ENCODE measurements around the gene MCF2L2. TPM values are rescaled to one million over a fixed set of nuclear protein-coding genes. Genes with fewer than 3 reads are reported as not detected.

The MCF2L2 gene
- total RNA-seq, 3 donors from 2014 or later: 0.84 to 2.7 (median 1.1) TPM

GRCh38 chr3:183259621-183260020 is 168.8 kb downstream of the MCF2L2 start:
- no peak for ATAC-seq
- TF ChIP-seq CTCF (IDR thresholded peaks at IDR 0.05): no peak
- intact Hi-C loops (cut with DNase I, micrococcal nuclease): no loop called here
- no peaks in the 10 kb centered on the region for H3K9me3 ChIP-seq
- peaks cover 42% of the 10 kb centered on the region for H3K4me1 ChIP-seq (ENCODE audit: low read depth)
- no peak for DNase-seq
- H3K36me3 ChIP-seq (ENCODE audit: low read depth): no peaks in the 10 kb centered on the region
- H3K4me3 ChIP-seq: no peak overlapping the region

GRCh38 chr3:183259087-183259486 is 169.3 kb downstream of the MCF2L2 start:
- ATAC-seq (no peak), DNase-seq (no peak)
- Histone ChIP-seq H3K4me1 (ENCODE audit: low read depth) (peaks cover 36% of the 10 kb centered on the region), H3K4me3 (no peak overlapping the region), H3K36me3 (ENCODE audit: low read depth) (no peaks in the 10 kb centered on the region), H3K9me3 (no peaks in the 10 kb centered on the region)
- no peak for TF ChIP-seq CTCF (IDR thresholded peaks at IDR 0.05)
- intact Hi-C loops (cut with DNase I, micrococcal nuclease): no loop called here

GRCh38 chr3:183255348-183255730 is 173.1 kb downstream of the MCF2L2 start:
- H3K36me3 ChIP-seq (ENCODE audit: low read depth): no peaks in the 10 kb centered on the region
- ATAC-seq: no peak
- H3K9me3 ChIP-seq: no peaks in the 10 kb centered on the region
- H3K4me3 ChIP-seq: no peak overlapping the region
- no peak for DNase-seq
- TF ChIP-seq CTCF (IDR thresholded peaks at IDR 0.05): no peak
- intact Hi-C loops (cut with DNase I, micrococcal nuclease): no loop called here
- peaks cover 16% of the 10 kb centered on the region for H3K4me1 ChIP-seq (ENCODE audit: low read depth)

- DNase-seq (peak; percentile 40 to 62 (median 58)), ATAC-seq (peak; percentile 13)
- H3K36me3 ChIP-seq (ENCODE audit: low read depth): no peaks in the 10 kb centered on the region
- no peaks in the 10 kb centered on the region for H3K9me3 ChIP-seq
- peaks cover 10% of the 10 kb centered on the region for H3K4me1 ChIP-seq (ENCODE audit: low read depth)
- intact Hi-C loops (cut with DNase I, micrococcal nuclease): loop anchor here in 1 of 2 donors (5.0 kb wide), 1 partner anchor 128 kb away; no protein-coding TSS in a partner anchor
- H3K4me3 ChIP-seq: peak overlapping the region; percentile 63
- TF ChIP-seq CTCF (IDR thresholded peaks at IDR 0.05): no peak
Observed at GRCh38 chr3:183254487-183255347, 173.7 kb downstream of the MCF2L2 start.

- peak; percentile 56 for ATAC-seq
- no peaks in the 10 kb centered on the region for H3K36me3 ChIP-seq (ENCODE audit: low read depth)
- intact Hi-C loops (cut with DNase I, micrococcal nuclease): loop anchor here in 1 of 2 donors (5.0 kb wide), 1 partner anchor 128 kb away; no protein-coding TSS in a partner anchor
Observed at GRCh38 chr3:183253528-183254486, 174.6 kb downstream of the MCF2L2 start.

More at GRCh38 chr3:183253528-183254486, 174.6 kb downstream of the MCF2L2 start:
- peak; percentile 70 to 82 (median 77) for DNase-seq
- peaks cover 6% of the 10 kb centered on the region for H3K4me1 ChIP-seq (ENCODE audit: low read depth)
- TF ChIP-seq CTCF (IDR thresholded peaks at IDR 0.05): no peak
- no peaks in the 10 kb centered on the region for H3K9me3 ChIP-seq
- H3K4me3 ChIP-seq: peak overlapping the region; percentile 63
